ENCODE measurements around the gene C14orf132. TPM values are rescaled to one million over a fixed set of nuclear protein-coding genes. Genes with fewer than 3 reads are reported as not detected.

The C14orf132 gene
- total RNA-seq, 1 experiment from 2014 or later, result 22.6 TPM

DNA sequence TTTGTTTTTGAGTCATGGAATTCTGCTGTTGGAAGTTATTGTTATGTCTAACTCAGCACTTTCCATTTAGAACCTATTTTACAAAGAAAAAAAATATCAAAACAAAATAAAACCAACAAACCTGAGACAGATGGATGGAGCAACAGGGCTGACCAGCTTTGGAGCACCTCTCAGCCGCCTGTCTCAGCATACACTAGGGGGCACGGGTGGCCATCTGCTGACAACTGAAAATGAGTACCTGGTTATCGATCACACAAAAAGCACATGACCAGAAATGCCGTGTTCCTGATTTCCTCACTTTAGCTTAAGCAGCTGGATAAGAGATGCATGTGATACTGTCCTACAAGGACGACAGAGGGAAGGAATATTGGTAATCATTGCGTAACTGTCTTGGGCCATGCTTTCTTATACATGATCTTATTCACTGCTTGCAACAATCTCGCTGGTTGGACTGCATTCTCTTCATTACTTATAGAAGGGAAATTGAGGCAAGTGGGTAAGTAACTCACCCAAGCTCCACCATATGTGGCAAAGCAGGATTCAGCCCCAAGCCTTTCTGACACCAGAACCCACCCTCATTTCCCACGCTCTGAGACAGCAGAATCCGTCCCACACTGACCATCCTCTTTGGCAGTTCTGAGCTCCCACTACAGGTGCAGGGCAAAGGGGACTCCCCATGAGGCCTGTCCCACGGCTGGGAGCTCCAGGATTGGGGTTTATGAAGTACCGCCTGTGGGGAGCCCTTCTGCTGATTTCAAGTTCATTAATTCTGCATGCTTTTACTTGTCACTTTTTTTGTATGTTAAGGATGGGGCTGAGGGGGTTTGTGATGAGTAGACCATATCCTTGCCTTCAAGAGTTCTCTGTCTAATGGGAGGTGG lies 43.5 kb downstream of the C14orf132 start:
- no peak for DNase-seq (ENCODE audit: low read depth)

DNA sequence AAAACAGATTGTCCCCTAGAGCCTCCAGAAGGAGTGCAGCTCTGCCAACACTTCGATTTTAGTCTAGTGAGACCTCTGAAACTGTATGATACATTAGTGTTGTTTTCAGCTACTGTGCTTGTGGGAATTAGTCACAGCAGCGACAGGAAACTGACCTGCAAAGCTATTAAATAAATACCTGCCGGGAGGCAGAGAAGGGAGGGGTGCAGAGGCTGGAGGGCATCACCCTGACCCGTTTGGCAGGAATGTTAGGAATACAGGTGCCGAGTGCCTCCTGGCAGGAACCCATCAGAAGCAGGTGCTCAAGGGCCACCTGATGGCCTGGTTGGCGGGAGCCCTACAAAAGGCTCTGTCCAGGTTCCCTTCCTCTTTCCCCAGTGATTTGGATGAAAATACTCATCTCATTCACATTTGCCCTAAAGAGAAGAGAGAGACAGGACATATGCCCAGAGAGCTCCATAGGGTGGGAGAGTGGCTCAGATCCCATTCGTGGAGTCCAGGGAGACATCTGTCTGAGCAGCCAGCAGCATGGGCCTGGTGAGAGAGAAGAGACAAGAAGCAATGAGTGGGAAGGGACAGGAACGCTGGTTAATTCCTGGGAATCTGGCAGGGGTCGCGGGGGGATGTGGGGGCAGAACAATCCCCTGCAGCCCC lies 44.6 kb downstream of the C14orf132 start:
- DNase-seq (ENCODE audit: low read depth), result no peak

DNA sequence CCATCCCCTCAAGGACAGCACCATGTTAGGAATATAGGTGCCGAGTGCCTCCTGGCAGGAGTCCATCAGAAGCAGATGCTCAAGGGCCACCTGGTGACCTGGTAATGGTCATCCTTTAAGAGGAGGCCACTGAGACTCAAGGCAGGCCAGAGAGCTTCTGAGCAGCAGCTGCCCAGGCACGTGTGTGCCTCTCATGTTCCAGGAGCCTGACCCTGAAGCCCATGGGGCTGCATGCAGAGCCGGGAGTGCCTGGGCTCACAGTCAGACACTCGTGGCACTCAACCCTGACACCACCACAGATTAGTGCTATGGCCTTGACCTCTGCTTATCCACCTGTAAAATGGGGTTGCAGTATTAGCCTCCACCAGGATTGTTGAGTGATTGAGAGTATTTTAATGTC lies 45.6 kb downstream of the C14orf132 start:
- DNase-seq (ENCODE audit: low read depth), result no peak

DNA sequence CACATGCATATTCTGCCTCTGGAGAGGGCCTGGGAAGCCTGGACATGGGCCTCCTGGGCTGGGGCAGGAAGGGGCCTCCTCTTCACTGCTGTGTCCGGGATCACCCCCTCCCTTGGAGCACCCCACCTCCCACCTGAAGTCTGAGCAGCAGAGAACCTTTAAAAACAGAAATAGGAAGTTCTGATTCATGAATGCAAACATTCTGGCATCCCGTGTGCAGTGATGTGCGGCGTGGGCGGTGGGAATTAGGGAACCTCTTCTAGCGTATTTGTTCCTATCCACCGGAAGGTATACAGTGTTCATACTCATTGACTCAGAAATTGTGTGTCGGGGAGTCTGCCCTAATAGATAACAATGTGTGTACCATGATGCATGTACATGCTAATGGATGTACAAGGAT lies 46.2 kb downstream of the C14orf132 start:
- no peak for DNase-seq (ENCODE audit: low read depth)

DNA sequence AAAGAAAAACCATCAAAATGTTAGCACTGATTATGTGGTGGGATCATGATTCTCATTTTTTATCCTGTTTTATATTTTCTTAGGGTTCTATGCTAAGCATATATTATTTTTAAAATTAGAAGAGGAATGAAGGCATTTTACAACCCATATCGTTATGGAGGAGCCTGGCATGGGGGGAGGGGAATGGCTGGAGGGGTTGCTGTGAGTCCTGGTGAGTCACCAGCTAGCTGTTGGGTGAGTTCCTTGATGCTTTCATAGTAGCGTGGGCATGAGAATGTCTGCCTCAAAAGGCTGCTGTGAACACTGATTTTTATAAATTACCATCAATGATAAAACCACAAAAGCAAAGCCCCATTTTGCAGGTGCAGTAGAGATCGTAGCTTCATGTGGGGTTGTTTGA lies 46.9 kb downstream of the C14orf132 start:
- peak; percentile 91 for DNase-seq (ENCODE audit: low read depth)

DNA sequence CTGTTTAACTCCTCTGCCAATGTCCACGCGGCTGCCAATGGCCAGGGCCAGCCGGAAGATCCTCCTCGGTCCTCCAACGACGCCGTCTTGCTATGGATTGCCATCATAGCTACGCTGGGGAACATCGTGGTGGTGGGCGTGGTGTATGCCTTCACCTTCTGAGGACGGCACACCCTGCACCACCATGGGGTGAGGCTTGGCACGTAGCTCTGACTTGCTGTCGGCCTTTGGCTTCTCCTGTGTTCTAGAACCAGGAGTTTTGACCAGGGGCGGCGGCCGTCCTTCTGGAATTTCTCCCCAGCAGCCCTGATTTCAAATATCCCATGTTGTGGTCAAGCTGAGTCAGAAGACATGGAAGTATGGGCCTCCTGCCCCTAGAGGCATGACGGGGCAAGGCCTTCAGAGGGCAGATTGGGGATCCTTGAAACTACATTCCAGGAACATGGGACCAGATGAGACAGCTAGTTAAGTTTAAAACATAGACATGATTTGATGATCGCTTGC lies 47.5 kb downstream of the C14orf132 start:
- DNase-seq (ENCODE audit: low read depth), result peak; percentile 96

DNA sequence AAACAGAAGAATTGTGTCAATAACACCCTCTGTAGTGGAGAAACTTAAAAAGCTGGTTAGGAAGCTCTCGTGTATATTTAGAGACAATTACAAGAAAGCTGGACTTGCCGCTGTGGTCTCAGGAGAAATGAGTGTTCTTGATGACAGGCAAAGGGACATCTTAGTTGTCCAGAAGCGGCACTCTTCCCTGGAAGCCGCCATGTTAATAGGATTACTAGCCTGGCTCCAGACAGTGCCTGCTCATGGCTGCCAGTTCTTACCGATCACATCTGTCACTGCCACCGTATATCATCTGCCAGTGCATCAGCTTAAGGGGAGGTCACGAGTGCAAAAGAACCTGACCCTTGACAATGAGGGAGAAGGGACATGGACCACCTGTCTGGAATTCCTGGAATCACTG lies 48.9 kb downstream of the C14orf132 start:
- no peak for DNase-seq (ENCODE audit: low read depth)

DNA sequence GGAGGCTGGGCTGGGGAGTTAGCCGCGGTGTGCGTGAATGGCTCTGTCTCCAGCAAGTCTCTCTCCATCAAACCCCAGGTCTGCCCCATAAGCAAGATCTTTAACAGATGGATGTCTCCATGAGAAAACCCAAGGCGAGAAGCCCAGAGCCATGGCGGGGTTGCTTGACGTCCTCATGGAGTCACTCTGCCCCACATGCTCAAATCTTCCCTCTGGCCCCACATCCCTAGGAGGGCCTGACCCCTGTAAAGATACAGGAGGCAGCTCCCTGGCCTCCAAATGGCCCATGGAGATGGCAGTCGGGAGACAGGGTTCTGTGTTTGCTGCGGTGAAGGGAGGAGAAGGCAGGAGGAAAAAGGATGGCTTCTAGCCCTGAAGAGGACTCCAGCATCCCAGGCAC lies 49.3 kb downstream of the C14orf132 start:
- no peak for DNase-seq (ENCODE audit: low read depth)

DNA sequence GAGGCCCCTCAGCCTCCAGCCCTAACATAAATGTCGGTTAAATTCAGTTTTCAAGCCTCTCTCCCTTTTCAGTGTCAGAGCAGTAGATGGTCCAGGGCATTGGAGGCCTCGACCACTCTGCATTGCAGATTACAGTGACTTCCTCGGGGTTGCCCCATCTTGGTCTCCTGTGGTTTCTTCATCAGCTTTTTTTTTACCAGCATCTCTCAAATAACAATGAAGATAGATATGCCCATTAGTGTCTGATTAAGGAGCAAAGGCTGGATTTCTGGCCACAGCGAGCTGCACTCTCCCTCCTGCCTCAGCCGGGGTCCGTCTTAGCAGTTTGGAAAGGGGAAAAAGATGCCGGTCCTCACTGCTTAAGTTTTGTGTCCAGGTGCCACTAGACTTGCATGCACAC lies 49.7 kb downstream of the C14orf132 start:
- no peak for DNase-seq (ENCODE audit: low read depth)

DNA sequence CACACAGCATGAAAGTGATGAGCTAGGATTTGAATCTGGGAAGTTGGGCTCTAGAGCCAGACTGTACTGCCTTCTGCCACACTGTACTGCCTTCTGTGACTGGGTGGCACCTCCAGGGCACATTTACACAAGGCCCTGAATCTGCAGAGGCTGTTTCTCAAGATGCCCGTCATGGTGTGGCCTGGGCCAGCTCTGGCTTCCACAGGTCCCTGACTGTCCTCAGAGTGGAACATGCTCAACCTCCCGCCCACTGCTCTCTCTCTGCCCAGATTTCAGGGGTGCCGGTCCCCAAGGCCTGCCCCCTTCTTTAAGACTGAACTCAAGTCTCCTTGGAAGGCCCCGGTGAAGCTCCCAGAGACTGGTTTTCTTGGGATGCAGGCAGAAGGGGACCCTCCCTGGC lies 50.2 kb downstream of the C14orf132 start:
- no peak for DNase-seq (ENCODE audit: low read depth)

DNA sequence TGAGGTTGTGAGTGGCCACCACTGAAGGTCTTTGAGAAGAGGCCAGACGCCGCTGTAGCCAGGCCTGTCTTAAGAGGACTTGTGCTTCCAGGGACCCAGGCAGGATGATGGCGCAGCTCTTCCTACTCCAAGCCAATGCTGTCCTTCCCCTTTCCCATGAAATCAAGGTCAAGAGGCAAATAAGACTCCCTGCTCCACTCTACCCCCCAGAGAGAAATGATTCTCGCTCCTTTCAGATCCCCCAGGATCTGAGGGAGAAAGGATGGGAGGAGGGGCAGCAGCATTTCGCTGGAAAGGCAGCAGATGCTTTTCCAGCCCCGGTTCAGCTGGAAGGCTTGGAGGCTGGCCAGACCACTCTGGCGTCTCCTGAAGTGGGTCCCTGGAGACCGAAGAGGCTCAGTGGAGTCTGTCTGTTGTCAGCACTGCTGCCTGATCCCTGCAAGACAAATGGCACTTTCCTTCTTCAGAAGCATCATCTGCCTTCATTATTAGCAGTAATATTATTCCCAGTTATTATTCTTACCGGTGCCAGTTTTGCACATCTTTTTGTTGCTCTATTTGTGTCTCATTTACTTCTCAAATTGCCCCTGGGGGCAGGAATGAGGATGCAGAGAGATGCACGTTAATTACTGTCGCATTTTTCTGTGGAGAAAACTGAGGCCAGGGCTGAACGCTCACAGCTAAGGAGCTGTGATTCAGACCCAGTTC lies 51.4 kb downstream of the C14orf132 start:
- DNase-seq (ENCODE audit: low read depth), result peak; percentile 95

DNA sequence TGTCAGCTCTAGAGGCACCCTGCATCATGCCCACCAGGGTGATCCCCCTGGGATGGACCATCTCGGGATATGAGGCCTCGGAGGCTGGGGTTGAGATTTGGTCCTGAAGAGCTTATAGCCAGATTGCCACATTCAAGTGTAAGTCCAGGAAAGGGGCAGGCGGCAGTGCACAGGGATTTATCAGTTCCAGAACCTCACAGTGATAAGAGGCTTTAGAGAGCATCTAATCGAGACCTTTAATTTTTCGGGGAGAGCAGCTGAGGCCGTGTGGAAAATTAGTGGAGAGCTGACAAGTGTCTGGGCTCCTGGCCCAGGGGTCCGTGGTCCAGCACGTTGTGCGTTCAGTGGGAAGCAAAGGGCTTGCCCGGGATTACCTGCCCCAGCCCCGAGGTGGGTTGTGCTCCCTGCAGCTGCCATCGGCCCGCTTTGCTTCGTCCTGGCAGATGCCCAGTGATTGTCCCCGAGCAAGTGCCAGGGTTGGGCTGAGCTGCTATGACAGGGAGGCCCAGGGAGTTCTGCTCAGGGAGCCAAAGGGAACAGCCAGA lies 52.1 kb downstream of the C14orf132 start:
- DNase-seq (ENCODE audit: low read depth), result no peak

DNA sequence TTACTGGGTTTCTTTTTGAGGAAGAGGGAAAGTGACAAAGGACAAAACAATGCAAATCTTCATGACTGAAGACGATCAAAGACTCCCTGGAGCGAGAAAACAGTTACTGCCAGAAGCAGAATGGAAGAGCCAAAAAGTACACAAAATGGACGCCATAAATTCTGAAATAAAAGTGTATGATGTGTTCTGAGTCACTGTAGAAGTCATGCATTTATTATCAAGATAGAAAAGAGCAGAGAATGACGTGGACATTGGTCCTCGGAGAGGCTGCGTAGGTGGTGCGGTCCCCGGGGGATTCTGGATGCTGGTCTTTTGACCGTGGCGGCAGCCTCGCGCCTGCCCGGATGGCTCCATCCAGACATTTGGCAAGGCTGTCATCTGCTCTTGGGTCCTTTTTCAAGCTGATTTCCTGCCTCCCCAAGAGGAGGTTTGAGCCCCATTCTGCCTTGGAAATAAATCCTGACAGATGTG lies 52.8 kb downstream of the C14orf132 start:
- peak; percentile 77 for DNase-seq (ENCODE audit: low read depth)

DNA sequence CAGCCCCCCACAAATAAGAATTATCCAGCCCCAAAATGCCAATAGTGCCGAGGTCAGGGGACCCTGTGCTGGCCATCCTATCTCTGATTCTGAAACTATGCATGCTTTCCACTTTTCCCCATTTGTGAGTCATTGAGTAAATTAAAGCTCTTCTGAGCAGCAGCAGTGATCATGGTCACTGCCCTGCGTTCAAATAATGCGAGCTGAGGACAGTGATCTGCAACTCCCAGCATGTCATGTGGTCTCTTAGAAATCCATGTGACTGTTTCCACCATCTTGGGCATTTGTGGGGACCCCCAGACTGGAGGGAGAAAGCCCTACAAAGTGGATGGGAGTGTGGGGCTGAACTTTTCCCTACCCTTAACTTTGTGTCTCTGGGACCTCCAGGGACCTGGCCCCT lies 53.8 kb downstream of the C14orf132 start:
- peak; percentile 59 for DNase-seq (ENCODE audit: low read depth)

DNA sequence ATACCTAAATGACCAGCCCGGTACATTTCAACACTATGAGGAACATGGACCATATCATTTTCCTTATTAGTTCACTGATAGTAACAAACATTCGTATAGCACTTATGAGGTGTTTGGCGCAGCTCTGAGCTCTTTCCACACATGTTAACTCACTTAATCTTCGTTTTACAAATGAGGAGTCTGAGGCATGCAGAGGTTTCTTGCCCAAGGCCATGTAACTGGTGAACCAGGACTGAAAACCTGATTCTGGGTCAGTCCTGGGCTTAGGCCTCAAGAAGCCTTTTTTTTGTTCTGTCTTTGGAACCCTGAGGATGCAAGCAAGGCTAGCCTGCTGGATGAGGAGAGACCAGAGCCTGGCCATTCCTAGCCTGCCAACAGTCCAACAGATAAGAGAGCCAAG lies 55.0 kb downstream of the C14orf132 start:
- DNase-seq (ENCODE audit: low read depth), result no peak

DNA sequence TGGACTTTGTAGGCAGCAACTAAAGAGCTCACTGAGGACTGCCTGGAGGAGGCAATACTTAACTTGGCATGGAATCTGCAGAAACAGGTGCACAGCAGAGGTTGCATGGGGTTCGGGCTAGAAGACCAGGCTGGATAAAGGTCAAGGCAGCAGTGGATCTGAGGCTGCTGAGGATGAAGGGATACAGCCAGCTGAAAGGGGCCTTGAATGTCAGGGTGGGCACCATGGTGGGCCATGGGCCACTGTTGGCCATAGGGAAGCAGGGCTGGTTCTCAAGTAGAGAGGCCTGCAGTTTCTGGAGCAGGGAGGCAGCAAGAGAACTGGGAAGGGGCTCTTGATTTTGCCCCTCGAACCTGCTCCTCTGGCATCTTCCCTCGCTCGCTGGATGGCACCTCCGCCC lies 55.5 kb downstream of the C14orf132 start:
- no peak for DNase-seq (ENCODE audit: low read depth)

DNA sequence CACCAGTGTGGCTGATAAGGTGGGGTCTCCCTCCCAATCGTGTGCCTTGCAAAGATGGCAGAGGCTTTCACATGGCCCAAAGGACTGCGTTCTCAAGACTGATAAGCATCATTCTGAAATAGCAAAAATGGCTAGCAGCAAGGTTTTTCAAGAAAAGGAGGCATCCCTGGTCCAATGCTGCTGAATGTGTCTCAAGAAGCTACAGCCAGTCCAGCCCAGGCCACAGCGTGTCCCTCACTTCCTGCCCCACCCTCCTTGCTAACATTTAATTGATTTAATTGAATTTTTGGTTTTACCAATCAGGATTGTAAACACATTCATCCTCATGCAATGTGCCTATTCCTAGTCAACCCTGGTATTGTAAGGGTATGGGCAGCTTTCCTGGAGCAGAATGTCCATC lies 55.9 kb downstream of the C14orf132 start:
- DNase-seq (ENCODE audit: low read depth), result no peak

DNA sequence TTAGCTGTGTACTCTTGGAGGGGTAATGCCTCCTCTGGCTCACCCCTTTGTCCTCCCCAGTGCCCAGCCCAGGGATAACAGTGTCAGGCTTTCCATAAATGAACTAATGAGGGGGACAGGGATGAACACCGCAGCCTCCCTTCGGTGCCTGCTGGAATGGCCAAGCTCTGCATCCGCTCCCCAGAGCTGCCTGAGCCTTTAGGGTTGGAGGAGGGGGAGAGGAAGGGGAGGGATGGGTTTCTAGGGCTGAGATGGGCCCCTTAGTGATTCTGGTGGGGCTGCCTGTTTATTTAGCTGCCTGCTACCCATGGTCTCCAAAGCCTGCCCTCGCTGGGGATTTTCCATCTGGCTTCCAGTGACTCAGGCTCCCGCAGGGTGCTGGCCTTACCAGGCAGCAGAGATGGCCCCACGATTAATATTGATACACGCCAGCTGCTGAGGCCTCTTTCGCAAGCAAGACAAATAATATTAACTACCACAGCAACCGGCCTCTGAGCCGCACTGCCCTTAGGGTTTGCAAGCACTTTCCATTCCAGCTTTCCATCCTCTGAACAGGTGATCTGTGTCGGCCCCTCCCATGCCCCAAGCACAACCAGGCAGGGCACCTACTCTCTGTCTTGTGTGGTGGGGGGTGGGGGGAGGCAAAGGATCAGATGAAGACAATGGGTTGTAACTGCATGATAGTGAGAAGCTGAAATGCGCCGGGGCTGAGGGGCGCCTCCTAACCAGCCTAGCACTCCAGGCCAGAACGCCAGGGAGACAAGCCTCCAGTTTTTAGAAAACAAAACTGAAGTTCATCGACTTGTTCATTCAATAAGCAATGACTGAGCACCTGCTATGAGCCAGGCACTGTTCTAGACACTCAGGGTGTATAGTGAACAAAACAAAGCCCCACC lies 56.7 kb downstream of the C14orf132 start:
- DNase-seq (ENCODE audit: low read depth), result peak; percentile 99

DNA sequence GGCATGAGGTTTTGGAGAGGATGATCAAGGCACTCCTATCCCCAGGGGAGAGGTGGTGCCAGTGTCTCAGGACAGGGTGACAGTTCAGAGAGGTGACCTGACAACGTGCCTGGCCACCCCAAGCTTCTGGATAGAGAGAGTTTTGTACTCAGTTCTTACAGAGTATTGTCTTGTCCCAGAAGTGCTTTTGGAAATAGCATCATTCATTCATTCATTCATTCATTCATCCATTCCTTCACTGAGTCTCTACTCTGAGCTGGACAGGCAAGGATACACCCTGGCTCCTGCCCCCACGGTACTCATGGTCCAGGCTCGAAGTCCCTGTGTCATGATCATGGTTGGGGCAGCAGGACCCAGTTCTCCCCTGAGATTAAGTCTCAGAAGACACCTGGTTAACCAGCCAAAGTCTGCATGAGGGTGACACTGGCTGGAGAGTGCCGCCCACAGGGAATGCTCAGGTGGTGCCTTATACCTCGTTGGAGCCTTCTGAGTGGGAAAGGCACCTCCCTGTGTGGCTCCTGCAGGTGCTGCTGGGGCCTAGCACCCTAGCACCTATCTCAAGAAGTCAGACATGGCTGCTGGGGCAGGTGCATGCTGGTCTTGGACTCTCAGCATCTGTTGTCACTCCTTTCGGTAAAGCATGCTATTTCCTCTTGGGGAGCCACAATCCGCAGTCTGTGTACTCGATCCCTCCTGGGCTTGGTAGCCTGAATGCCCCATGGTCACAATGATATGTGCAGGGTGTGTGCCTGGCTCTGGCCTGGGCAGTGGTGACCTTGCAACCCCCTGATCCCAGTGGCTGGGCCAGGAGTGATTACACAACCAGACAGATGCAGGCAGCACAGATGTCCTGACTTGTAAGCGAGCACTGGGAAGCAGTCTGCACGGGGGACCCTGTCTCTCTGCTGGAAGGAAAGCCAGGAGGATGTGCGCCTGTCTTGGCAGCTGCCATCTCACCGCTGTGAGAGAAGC lies 57.8 kb downstream of the C14orf132 start:
- no peak for DNase-seq (ENCODE audit: low read depth)

DNA sequence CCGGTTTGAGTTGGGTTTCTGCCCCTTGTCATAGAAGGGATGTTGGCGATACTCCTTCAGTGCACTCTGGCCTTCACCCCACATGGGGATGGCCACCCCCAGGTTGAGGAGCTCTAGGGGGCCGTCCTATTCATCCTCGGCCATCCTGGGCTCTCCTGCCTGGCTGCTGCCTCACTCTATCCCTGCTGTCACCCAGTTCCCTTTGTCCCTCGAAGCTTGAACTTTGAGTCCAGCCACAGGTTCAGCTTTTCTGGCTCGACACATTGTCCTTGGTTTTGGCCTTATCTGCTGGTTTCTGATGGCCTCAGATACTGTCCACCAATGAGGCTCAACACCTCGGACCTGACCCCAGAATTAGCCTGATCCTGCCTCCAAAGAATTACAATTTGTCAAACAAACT lies 58.6 kb downstream of the C14orf132 start:
- DNase-seq (ENCODE audit: low read depth), result no peak
